SK-N-MC (cell line): ENCODE results near the gene FHOD1.

Experiments
- FOXP2 ChIP-seq: optimal IDR thresholded peaks from 2 replicates; pipeline ENCODE3; 2011; ENCODE audit warnings: mild to moderate bottlenecking, moderate library complexity; ENCODE audit not compliant: insufficient read depth; ENCODE audit errors: extremely low read length, control extremely low read depth
- POLR2AphosphoS5 ChIP-seq: IDR thresholded peaks from 2 replicates; pipeline ENCODE4 v1.6.1; 2012; ENCODE audit warnings: mild to moderate bottlenecking, low read depth, low read length, borderline replicate concordance

GRCh38 chr16:67294938-67295361 is 47.7 kb upstream of the FHOD1 start:
- no peak for TF ChIP-seq POLR2AphosphoS5
- no peak for TF ChIP-seq FOXP2
